SH-SY5Y (cell line): ENCODE measurements around the gene ANKRD11.

ENCODE experiments used
- GATA2 ChIP-seq: IDR thresholded peaks from 2 replicates; pipeline ENCODE4 v1.6.1; 2011; ENCODE audit warnings: mild to moderate bottlenecking, low read depth, low read length
- GATA3 ChIP-seq: IDR thresholded peaks from 2 replicates; pipeline ENCODE4 v1.6.1; 2011; ENCODE audit warnings: low read depth, mild to moderate bottlenecking, low read length, moderate library complexity

The ANKRD11 gene

DNA sequence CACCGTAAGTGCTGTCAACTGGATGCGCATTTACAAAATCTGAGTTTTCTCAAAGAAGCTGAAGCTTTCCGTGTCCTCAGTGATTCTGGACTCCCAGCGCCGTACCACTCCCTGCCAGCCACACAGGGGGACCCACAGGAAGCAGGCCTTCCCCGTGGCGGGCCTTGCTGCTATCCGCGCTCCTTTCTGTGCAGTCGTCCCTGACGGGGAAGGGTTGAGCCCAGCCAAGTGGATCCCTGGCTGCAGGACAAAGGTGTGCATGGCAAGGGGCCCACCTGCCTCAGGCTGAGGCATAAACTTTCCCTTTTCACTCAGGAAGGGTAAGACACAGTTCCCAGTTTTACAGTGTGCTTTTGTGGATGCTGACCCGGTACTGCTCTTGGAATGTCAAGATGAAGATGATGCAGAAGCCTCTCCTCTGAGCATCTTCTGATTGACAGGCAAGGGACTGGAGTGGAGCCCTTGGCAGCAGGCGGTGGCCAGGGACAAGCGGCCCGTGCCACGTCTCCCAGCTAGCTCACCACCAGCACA, 93.0 kb downstream of the ANKRD11 start:
- TF ChIP-seq GATA3 (no peak), GATA2 (no peak)

DNA sequence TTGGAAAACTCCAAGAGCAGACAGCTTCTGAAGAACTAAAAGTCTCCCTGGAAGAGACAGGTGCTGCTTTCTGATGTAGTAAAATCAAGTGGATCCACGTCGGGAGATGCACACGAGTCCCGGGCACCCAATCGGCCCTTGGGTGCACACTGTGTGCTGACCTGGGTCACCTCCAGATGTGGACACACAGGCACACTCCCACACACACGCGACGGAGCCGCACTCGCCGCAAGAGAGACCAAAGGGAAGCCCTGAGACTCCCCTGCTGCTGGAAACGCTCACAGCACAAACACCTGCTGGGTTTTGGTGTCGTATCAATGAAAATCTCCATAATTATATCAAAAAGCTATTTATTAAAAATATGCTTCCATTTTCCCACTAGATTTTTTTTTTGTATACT, 94.2 kb downstream of the ANKRD11 start:
- TF ChIP-seq GATA2 (no peak), GATA3 (no peak)

DNA sequence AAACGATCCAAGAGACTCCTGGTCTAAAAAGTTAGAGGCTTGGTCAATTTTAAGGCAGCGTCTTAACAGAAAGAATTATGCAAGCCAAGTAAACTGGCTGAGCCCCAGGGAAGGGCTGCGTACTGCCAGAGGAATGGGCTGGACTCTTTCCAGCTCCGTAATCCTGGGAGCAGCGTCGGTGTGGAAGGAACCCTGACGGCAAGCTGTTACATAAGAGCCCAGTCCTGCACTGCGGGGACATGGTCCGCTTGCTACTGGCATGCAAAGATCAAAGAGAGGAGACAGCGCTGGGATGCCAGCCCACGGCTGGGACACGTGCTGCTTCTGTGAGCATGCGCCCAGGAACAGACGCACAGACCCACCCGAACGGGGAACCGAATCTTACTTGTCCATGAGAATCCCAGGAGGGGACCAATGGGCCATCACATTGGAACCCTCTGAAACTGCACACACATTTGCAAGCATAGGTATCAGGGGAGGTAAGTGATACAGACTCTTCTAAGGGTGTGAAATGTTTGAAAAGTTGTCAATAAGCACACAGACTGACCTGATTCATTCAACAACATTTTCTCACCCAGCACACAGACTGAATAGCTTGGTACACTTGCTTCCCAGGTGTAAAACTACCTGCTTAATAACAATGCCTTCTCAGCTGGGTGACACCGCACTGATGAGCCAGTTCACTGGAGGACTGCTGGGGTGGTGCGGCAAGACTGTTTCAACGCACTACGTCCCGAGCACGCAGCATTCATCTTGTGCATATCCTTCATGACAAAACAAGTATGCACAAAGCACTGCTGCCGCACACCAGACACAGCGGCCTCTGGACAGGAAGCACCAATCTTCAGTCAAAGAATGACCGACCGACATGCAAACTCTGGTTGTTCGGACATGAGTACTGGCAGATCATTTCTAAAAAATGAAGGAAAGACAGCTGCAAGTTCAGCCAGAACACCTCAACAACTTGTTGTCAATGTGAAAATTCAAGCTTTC, 94.9 kb downstream of the ANKRD11 start:
- no peak for TF ChIP-seq GATA2
- TF ChIP-seq GATA3, result no peak

DNA sequence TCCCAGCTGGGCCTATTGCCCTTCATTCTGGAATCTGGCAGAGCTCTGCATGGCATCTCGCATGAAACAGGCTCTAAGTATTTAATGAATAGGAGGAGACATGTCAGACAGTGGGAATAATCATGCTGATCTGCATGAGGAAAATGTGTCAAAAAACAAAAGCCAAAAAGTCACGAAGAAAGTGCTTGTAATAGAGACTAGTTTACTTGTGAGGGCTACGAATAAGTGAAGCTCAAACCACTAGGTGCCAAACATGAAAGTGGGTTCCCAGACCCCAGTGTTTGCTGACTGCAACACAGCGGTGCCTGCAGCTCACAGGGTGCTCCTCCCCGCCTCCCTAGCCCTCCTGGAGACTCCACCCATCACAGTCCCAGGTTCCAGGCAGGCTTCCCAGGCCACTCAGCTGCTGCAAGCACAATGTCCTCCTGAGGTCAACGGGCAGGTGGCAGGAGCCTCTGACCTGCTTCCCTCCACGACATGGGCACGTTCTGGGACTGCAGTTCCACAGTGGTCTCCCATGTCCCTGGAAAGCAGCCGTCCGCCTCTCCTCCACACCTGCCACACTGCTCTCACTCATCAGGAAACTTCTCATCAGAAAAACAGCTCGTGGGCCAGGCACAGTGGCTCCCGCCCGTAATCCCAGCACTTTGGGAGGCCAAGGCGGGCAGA, 96.5 kb downstream of the ANKRD11 start:
- no peak for TF ChIP-seq GATA2
- TF ChIP-seq GATA3, result no peak

DNA sequence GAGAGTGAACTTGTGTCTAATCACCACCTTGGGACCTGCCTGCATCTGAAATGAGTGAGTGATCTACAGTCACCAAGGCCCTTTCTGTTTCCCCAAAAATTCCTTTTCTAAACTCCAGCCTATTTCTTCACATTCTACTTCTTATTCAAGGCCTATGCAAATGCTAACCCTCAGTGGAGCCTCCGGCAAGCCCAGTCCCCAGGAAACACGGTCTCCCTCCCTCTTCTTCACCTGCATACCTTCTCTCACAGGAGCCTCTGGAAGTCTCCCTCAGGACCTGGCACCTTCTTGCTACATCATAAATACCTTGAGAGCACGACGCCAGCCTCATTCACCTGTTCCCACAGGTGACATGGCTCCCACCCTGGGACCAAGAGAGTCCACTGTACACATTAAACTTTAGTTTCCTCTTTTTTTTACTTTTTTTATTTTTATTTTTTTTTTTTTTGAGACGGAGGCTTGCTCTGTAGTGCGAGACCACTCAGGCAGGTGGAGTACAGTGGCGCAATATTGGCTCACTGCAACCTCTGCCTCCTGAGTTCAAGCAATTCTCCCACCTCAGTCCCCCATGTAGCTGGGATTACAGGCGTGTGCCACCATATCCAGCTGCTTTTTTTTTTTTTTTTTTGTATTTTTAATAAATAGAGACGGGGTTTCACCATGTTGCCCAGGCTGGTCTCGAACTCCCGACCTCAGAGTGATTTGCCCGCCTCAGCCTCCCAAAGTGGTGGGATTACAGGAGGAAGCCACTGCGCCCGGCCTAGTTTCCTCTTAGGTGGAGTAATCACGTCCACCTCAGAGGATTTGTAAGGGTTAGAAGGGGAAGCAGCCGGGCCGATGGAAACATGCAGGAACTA, 97.3 kb downstream of the ANKRD11 start:
- TF ChIP-seq GATA2, result no peak
- no peak for TF ChIP-seq GATA3

DNA sequence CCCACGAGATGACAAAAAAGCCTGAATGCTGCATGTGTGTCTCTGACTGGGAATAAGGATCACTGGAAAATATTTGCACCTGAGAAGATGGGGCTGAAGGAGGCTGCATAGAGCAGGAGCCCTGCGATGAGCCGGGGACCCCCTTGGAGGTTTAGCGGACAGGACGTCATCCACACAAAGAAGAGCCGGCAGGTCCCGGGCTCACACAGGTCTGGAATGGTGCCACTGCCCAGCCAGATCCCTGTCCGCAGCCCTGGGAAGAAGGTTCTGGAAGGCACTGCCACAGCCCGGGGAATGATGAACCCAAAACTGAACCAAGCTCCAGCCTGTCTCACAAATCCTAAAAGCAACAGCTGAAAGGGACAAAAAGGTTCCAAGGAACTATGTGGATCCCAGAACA, 101.8 kb downstream of the ANKRD11 start:
- TF ChIP-seq GATA2, result no peak
- TF ChIP-seq GATA3, result no peak

DNA sequence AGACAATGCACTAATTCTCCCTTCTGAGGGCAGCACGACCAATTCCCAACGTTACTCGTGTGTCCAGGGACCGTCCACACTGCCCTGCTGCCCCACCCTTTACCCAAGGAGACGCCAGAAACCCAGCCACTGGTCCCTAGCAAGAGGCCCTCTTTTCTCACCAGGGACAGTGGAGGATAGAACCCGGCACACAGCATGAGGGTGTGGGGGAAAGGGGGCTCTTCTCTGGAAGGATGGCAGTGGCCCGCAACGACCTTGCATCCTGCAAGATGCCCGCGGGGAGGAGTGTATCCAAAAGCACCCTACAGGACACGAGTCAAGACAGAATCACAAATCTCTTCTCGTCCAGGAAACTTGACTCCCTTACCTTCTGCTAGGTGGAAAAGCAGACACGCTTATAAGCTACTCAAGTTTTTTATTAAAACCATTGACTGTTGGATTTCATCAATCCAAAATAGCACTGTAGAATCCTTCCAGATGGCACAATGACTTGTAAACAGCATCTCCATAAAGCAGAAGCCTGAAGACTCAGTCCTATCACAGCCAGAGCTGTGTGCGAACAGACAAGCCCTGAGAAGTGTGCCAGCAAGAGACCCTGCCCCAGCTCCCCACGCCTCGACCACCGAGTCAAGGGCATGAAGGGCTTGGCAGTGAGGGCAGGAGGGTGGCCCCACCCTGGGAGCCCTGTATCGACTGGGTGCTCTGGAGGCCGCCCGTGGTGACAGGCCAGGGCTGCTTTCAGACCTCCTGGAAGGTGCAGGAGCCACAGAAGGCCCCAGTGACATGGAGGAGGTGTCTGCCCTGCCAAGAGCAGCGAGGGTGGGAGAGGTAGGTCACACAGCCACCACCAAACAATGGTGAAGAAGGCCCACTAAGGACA, 103.8 kb downstream of the ANKRD11 start:
- TF ChIP-seq GATA2, result no peak
- TF ChIP-seq GATA3, result no peak

DNA sequence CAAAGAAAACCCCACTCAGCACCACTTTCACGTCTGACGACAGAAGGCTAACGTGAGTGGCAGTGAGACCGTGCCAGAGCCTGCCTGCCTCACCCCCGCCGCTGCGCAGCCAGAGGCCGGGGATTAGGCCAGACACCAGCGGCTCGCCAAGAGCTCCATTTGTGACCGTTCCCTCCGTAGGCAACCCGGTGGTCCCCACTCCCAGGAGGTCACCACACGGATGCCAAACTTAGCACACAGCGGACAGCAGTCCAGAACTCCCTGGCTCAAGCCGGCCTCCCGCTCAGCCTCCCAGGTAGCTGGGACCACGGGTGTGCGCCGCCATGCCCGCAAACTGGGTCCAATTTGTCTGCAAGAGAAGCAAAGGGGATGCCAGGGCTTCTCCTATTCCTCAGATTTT, 104.6 kb downstream of the ANKRD11 start:
- TF ChIP-seq GATA2, result no peak
- no peak for TF ChIP-seq GATA3

DNA sequence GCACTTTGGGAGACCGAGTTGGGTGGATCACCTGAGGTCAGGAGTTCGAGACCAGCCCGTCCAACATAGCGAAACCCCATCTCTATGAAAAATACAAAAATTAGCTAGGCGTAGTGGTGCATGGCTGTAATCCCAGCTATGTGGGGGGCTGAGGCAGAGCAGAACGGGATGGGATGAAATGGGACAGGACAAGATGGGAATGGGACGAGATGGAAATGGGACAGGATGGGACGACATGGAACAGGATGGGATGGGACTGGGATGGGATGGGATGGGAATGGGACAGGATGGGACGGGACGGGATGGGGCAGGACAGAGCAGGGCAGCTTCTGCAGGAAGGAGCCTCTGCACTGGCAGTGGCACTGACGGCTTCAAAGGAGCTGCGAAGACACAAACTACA, 106.1 kb downstream of the ANKRD11 start:
- TF ChIP-seq GATA3 (no peak), GATA2 (no peak)

DNA sequence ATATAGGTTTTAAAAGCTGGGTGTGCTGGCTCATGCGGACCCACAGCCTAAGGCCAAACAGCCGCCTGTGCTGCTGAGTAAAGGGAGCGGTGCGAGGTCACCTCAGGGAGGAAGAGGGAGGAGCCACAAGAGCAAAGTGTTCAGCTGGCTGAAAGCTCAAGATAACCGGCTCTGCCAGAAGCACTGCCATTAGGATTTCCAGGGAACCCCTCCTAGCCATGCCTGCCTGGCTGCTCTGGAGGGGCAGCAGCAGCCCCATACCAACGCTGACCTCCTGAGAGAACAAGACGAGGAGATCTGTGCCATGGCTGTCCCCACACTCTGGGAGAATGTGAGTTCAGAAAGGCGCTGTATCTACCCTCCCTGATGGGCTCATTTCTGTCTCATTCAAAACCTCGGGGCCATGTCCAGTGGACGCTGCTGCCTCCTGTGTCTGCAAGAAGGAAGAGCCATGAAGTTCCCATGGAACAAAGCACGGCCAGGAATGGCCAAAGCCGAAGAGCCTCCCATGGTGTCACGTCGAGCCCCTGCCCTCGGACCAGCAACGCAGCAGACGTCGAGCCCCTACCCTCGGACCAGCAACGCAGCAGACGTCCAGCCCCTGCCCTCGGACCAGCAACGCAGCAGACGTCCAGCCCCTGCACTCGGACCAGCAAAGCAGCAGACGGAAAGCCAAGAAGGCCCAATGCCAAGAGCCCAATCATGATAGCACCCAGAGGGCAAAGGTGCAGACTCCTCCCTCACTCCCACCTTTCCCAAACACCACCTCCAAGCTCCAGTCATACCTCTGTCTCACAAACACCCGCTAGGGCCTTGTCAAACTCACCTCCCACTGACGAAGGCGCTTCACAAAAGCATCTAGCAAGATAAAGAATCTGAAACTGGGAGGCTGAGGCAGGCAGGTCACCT, 107.0 kb downstream of the ANKRD11 start:
- TF ChIP-seq GATA2 (no peak), GATA3 (no peak)

DNA sequence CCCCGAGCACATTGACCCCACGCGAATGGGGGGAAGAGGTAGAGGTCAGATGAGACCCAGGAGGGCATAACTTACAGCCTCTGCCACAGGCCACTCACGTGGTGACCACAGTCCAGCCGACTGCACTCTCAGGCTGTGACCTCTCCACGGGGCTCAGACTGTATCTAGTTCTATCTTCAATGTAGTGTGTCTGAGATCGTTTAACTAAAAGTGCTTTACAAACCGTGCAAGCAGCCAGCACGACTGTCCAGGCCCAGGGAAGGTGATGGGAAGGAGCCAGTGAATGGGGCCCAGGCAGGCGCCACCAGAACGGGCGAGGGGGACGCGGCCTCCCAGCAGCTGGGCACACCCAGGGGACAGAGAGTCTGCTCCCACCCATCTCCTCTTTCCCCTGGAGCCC, 108.6 kb downstream of the ANKRD11 start:
- TF ChIP-seq GATA3 (no peak), GATA2 (no peak)

DNA sequence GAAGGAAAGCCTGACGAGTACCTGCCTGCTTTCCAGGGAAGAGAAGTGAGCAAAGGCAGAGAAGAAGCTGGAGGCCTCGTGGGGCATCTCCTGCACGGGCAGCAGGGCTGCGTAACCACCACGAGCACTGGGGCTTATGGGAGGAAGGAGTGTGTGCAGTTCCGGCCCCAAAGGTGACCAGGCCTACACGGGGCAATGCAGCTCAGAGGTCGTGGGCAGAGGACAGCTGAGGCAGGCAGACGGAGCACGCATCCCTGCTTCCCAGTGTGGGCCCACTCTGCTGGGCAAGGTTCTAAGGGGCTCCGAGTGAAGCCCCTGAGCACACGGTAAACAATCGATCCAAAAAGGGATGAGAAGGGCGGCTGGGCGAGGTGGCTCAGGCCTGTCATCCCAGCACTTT, 109.7 kb downstream of the ANKRD11 start:
- TF ChIP-seq GATA3, result no peak
- TF ChIP-seq GATA2, result no peak
